ENCODE data around the gene LIN54.
"Not testable (repeated sequence)": the region's sequence is repeated elsewhere in the genome, so short reads cannot be mapped to it uniquely, and the experiment has no call there.

The LIN54 gene

GRCh38 chr4:83010522-83011318, at the start of gene LIN54:
Gene LIN54 (minus strand): TSS chr4:83010823. CDS start chr4:82984844, 25,979 bp downstream.
- Histone ChIP-seq H3K4me3 (ENCODE audit: low read length) (peak within 1 kb of the TSS; percentile 70), H3K27me3 (ENCODE audit: control insufficient read depth, insufficient read depth, low read length) (no peaks in the 10 kb centered on the region), H3K9me3 (ENCODE audit: control insufficient read depth, low read length) (no peaks in the 10 kb centered on the region), H3K9ac (ENCODE audit: low read length) (peak within 1 kb of the TSS; percentile 82), H3K4me1 (ENCODE audit: control insufficient read depth, insufficient read depth, low read length) (peaks cover 10% of the 10 kb centered on the region), H3K36me3 (ENCODE audit: control insufficient read depth, insufficient read depth, low read length) (no peaks in the 10 kb centered on the region)

- no peaks in the 10 kb centered on the region for H3K27me3 ChIP-seq (ENCODE audit: control insufficient read depth, insufficient read depth, low read length)
- no peak overlapping the region for H3K4me3 ChIP-seq (ENCODE audit: low read length)
- no peaks in the 10 kb centered on the region for H3K36me3 ChIP-seq (ENCODE audit: control insufficient read depth, insufficient read depth, low read length)
- H3K4me1 ChIP-seq (ENCODE audit: control insufficient read depth, insufficient read depth, low read length): no peaks in the 10 kb centered on the region
- H3K9ac ChIP-seq (ENCODE audit: low read length): no peak overlapping the region
- H3K9me3 ChIP-seq (ENCODE audit: control insufficient read depth, low read length): no peaks in the 10 kb centered on the region
Observed at GRCh38 chr4:83054928-83055327, 44.3 kb upstream of the LIN54 start.

GRCh38 chr4:83048781-83049180, 38.2 kb upstream of the LIN54 start:
- not testable (repeated sequence) for H3K4me1 ChIP-seq (ENCODE audit: control insufficient read depth, insufficient read depth, low read length); H3K9me3 ChIP-seq (ENCODE audit: control insufficient read depth, low read length); H3K36me3 ChIP-seq (ENCODE audit: control insufficient read depth, insufficient read depth, low read length); H3K9ac ChIP-seq (ENCODE audit: low read length); H3K27me3 ChIP-seq (ENCODE audit: control insufficient read depth, insufficient read depth, low read length); H3K4me3 ChIP-seq (ENCODE audit: low read length)

GRCh38 chr4:83046693-83047473, 36.3 kb upstream of the LIN54 start:
- no peaks in the 10 kb centered on the region for H3K36me3 ChIP-seq (ENCODE audit: control insufficient read depth, insufficient read depth, low read length)
- no peaks in the 10 kb centered on the region for H3K27me3 ChIP-seq (ENCODE audit: control insufficient read depth, insufficient read depth, low read length)
- H3K9ac ChIP-seq (ENCODE audit: low read length): no peak overlapping the region

GRCh38 chr4:83043801-83044407, 33.3 kb upstream of the LIN54 start:
- H3K4me1 ChIP-seq (ENCODE audit: control insufficient read depth, insufficient read depth, low read length): no peaks in the 10 kb centered on the region
- H3K27me3 ChIP-seq (ENCODE audit: control insufficient read depth, insufficient read depth, low read length): no peaks in the 10 kb centered on the region
- H3K9me3 ChIP-seq (ENCODE audit: control insufficient read depth, low read length): no peaks in the 10 kb centered on the region
- H3K4me3 ChIP-seq (ENCODE audit: low read length): no peak overlapping the region
- H3K9ac ChIP-seq (ENCODE audit: low read length): no peak overlapping the region
- H3K36me3 ChIP-seq (ENCODE audit: control insufficient read depth, insufficient read depth, low read length): no peaks in the 10 kb centered on the region

More at GRCh38 chr4:83046693-83047473, 36.3 kb upstream of the LIN54 start:
- Histone ChIP-seq H3K4me3 (ENCODE audit: low read length) (no peak overlapping the region), H3K9me3 (ENCODE audit: control insufficient read depth, low read length) (no peaks in the 10 kb centered on the region), H3K4me1 (ENCODE audit: control insufficient read depth, insufficient read depth, low read length) (no peaks in the 10 kb centered on the region)

- not testable (repeated sequence) for H3K4me3 ChIP-seq (ENCODE audit: low read length); H3K9ac ChIP-seq (ENCODE audit: low read length); H3K36me3 ChIP-seq (ENCODE audit: control insufficient read depth, insufficient read depth, low read length); H3K4me1 ChIP-seq (ENCODE audit: control insufficient read depth, insufficient read depth, low read length); H3K27me3 ChIP-seq (ENCODE audit: control insufficient read depth, insufficient read depth, low read length); H3K9me3 ChIP-seq (ENCODE audit: control insufficient read depth, low read length)
Observed at GRCh38 chr4:83043157-83043556, 32.5 kb upstream of the LIN54 start.

GRCh38 chr4:83040269-83040668, 29.6 kb upstream of the LIN54 start:
- peaks cover 9% of the 10 kb centered on the region for H3K4me1 ChIP-seq (ENCODE audit: control insufficient read depth, insufficient read depth, low read length)
- no peak overlapping the region for H3K9ac ChIP-seq (ENCODE audit: low read length)
- no peak overlapping the region for H3K4me3 ChIP-seq (ENCODE audit: low read length)
- no peaks in the 10 kb centered on the region for H3K27me3 ChIP-seq (ENCODE audit: control insufficient read depth, insufficient read depth, low read length)
- H3K9me3 ChIP-seq (ENCODE audit: control insufficient read depth, low read length): no peaks in the 10 kb centered on the region
- no peaks in the 10 kb centered on the region for H3K36me3 ChIP-seq (ENCODE audit: control insufficient read depth, insufficient read depth, low read length)

- peaks cover 9% of the 10 kb centered on the region for H3K4me1 ChIP-seq (ENCODE audit: control insufficient read depth, insufficient read depth, low read length)
- H3K9me3 ChIP-seq (ENCODE audit: control insufficient read depth, low read length): no peaks in the 10 kb centered on the region
- no peak overlapping the region for H3K4me3 ChIP-seq (ENCODE audit: low read length)
- H3K9ac ChIP-seq (ENCODE audit: low read length): no peak overlapping the region
- H3K36me3 ChIP-seq (ENCODE audit: control insufficient read depth, insufficient read depth, low read length): no peaks in the 10 kb centered on the region
- H3K27me3 ChIP-seq (ENCODE audit: control insufficient read depth, insufficient read depth, low read length): no peaks in the 10 kb centered on the region
Observed at GRCh38 chr4:83036991-83037665, 26.5 kb upstream of the LIN54 start.

- H3K9me3 ChIP-seq (ENCODE audit: control insufficient read depth, low read length): no peaks in the 10 kb centered on the region
- H3K36me3 ChIP-seq (ENCODE audit: control insufficient read depth, insufficient read depth, low read length): no peaks in the 10 kb centered on the region
- H3K4me3 ChIP-seq (ENCODE audit: low read length): peak within 1 kb of the TSS; percentile 68
- peak within 1 kb of the TSS; percentile 87 for H3K9ac ChIP-seq (ENCODE audit: low read length)
- H3K27me3 ChIP-seq (ENCODE audit: control insufficient read depth, insufficient read depth, low read length): peaks cover under 1% of the 10 kb centered on the region
- H3K4me1 ChIP-seq (ENCODE audit: control insufficient read depth, insufficient read depth, low read length): peaks cover 9% of the 10 kb centered on the region
Observed at GRCh38 chr4:83034630-83035494, 24.2 kb upstream of the LIN54 start, which contains the start of gene COPS4. Gene COPS4 (plus strand): TSS chr4:83035183. CDS start chr4:83035225, 42 bp downstream.

- Histone ChIP-seq H3K27me3 (ENCODE audit: control insufficient read depth, insufficient read depth, low read length) (peaks cover 3% of the 10 kb centered on the region), H3K4me3 (ENCODE audit: low read length) (no peak overlapping the region), H3K4me1 (ENCODE audit: control insufficient read depth, insufficient read depth, low read length) (no peaks in the 10 kb centered on the region), H3K9ac (ENCODE audit: low read length) (no peak overlapping the region), H3K9me3 (ENCODE audit: control insufficient read depth, low read length) (no peaks in the 10 kb centered on the region), H3K36me3 (ENCODE audit: control insufficient read depth, insufficient read depth, low read length) (no peaks in the 10 kb centered on the region)
Observed at GRCh38 chr4:83029688-83030087, 19.1 kb upstream of the LIN54 start.

- Histone ChIP-seq H3K9me3 (ENCODE audit: control insufficient read depth, low read length) (no peaks in the 10 kb centered on the region), H3K27me3 (ENCODE audit: control insufficient read depth, insufficient read depth, low read length) (peaks cover 3% of the 10 kb centered on the region), H3K36me3 (ENCODE audit: control insufficient read depth, insufficient read depth, low read length) (no peaks in the 10 kb centered on the region), H3K9ac (ENCODE audit: low read length) (no peak overlapping the region), H3K4me1 (ENCODE audit: control insufficient read depth, insufficient read depth, low read length) (no peaks in the 10 kb centered on the region), H3K4me3 (ENCODE audit: low read length) (no peak overlapping the region)
Observed at GRCh38 chr4:83028976-83029375, 18.4 kb upstream of the LIN54 start.

Measured in mucosa of stomach (tissue), 1 donor.